ENCODE data around the gene NEBL.

The NEBL gene

DNA sequence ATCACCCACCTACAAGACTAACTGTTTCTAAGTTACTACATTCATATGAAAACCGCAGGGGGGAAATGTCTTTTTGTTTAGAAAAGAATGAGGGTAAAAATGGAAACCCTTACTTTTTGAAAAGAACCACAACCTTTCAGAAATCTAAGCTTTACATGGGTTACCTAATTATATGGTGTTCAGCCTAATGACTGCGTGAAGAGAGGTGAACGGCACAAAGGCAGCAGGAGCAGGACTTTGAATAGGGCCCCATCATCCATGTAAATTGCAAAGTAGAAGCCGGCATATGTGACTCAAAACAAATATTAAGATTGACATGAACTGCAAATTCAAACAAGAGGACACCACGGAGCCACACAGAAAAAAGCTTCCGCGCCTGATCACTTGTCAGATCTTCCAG is 25.1 kb downstream of the NEBL start:
- TF ChIP-seq CTCF (IDR thresholded peaks at IDR 0.05; ENCODE audit: low read depth, low read length) = no peak
- no peak for DNase-seq (ENCODE audit: low read depth in 2 of 2)
- no peak overlapping the region for H3K4me3 ChIP-seq (replicated peaks in 1 of 2; ENCODE audit: low read depth in 2 of 2, low read length in 2 of 2)

GRCh38 chr10:20870834-20871233 is 26.3 kb downstream of the NEBL start:
- peak in 1 of 2 donors; percentile 7 for DNase-seq (ENCODE audit: low read depth in 2 of 2)
- H3K4me3 ChIP-seq (replicated peaks in 1 of 2; ENCODE audit: low read depth in 2 of 2, low read length in 2 of 2) = no peak overlapping the region
- TF ChIP-seq CTCF (IDR thresholded peaks at IDR 0.05; ENCODE audit: low read depth, low read length) = no peak

- DNase-seq (ENCODE audit: low read depth in 2 of 2) = no peak
- TF ChIP-seq CTCF (IDR thresholded peaks at IDR 0.05; ENCODE audit: low read depth, low read length) = no peak
Observed at GRCh38 chr10:20863008-20863407, 34.1 kb downstream of the NEBL start.

GRCh38 chr10:20858292-20859124 is 38.6 kb downstream of the NEBL start:
- no peak overlapping the region for H3K4me3 ChIP-seq (replicated peaks in 1 of 2; ENCODE audit: low read depth in 2 of 2, low read length in 2 of 2)
- DNase-seq (ENCODE audit: low read depth in 2 of 2) = peak; percentile 69 to 73
- peak; percentile 28 for TF ChIP-seq CTCF (IDR thresholded peaks at IDR 0.05; ENCODE audit: low read depth, low read length)

More at GRCh38 chr10:20863008-20863407, 34.1 kb downstream of the NEBL start:
- H3K4me3 ChIP-seq (replicated peaks in 1 of 2; ENCODE audit: low read depth in 2 of 2, low read length in 2 of 2) = no peak overlapping the region

DNA sequence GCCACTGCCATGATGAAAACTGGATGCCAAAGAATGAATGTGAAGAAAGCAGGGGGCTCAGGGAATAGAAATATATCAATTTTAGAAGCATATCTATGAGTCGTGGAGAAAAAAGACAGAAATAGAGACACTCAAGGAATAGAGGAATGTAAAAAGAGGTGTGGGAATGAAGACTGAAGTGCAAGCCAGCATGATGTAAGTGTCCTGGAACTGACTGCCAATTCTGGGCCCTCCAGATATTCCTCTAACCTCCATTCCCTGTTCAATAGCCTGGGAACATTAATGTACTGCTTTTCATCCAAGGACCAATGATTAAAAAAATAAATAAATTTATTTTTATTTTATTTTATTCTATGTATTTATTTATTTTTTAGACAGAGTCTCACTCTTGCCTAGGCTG is 40.6 kb downstream of the NEBL start:
- H3K4me3 ChIP-seq (replicated peaks in 1 of 2; ENCODE audit: low read depth in 2 of 2, low read length in 2 of 2) = no peak overlapping the region
- DNase-seq (ENCODE audit: low read depth in 2 of 2) = no peak
- no peak for TF ChIP-seq CTCF (IDR thresholded peaks at IDR 0.05; ENCODE audit: low read depth, low read length)

DNA sequence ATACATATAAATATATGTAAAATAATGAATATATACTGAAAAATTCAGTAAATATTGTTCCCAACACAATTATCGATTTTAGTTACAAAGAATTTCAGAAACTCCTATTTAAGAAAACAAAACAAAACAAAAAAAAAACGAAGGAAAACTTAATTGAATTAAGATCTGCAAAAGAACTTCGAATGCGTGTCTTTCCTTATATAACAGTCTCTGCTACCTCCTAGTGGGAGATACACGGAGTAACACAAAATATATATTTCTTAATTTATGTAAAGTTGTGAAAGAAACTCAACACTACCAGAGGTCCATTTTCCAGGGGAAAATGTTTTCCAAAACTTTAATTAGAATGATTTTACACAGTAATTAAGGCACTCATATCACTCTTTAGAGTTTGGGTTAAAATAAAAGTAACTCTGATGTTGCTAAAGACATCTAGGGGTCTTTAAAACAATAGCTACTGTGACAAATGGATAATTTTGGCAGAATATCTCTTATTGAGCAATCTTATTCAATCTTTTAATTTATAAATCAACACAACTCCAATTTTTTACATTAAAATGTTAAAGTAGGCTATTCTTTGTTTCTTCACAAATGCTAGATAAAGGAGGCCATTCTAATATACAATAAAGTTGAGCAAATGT is 41.6 kb downstream of the NEBL start:
- no peak overlapping the region for H3K4me3 ChIP-seq (replicated peaks in 1 of 2; ENCODE audit: low read depth in 2 of 2, low read length in 2 of 2)
- peak; percentile 41 for TF ChIP-seq CTCF (IDR thresholded peaks at IDR 0.05; ENCODE audit: low read depth, low read length)

More for the DNA sequence above, 41.6 kb downstream of the NEBL start:
- peak; percentile 64 for DNase-seq (ENCODE audit: low read depth in 2 of 2)
